ENCODE data around the gene REEP5.
"Not testable (repeated sequence)": the region's sequence is repeated elsewhere in the genome, so short reads cannot be mapped to it uniquely, and the experiment has no call there.

Gene REEP5

DNA sequence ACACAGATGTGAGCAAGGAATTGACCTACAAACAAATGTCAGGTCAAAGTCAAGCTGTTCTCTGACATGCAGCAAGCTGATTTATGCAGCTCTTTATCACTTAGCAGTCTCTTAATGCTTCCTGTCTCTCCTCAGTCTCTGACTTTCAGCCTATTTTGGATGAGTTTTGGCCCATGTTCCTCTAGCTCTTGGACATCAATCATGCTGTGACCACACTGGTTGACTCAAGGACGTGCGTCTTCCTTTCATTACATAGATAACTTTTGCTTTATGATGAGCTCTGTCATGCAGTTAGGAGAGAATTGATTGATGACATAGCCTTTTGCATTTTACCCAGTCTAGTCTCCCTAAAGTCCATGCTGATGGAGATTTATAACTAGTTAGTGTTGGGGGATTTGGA lies 9.4 kb upstream of the REEP5 start:
- no peak for DNase-seq

DNA sequence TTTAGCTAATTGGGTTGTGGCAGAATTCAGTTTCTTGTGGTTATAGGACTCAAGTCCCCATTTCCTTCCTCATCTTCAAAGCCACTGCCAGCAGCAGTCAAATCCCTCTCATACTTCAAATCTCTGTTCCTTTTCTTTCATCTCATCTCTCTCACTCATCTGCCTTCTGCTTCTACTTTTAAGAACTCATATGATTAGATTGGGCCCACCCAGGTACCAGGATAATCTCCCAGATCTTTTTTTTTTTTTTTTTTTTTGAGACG lies 8.0 kb upstream of the REEP5 start:
- DNase-seq: peak; percentile 65

DNA sequence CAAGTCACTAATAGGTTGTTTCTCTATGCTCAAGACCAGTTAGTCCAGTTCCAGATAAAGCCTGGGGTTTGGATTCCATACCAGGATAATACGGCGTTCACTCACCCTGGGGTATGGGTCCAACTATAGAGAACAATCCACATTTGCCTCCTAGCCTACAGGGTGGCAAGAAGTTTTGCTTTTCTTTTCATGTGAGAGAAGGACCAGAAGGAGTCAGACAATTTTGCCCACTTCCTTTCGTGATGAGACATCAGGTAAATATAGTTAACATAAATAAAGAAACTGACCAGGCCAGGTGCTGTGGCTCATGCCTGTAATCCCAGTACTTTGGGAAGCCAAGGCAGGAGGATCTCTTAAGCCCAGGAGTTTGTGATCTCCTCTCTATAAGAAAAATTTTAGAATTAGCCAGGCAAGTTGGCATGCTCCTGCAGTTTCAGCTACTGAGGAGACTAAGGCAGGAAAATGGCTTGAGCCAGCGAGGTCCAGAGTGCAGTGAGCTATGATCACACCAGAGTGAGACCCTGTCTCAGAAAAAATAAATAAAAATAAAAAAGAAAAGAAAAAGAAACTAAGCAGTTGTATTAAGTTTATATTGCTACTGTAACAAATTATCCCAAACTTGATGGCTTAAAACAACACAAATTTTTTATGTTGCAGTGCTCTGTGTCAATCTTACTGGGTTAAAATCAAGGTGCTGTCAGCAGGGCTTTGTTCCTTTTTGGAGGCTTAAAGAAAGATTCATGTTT lies 7.5 kb upstream of the REEP5 start:
- peak; percentile 18 for DNase-seq

DNA sequence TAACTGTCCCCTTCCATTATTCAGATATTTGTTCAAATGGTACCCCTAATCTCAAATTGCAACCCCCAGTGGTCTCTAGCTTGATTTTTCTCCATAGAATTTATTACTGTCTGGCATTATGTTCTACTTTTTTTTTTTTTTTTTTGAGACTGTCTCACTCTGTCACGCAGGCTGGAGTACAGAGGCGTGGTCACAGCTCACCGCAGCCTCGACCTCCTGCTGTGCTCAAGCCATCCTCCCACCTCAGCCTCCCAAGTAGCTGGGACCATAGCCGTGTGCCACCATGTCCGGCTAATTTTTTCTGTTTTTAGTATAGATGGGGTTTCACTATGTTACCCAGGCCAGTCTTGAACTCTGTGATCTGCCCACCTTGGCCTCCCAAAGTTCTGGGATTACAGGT lies 2.0 kb upstream of the REEP5 start:
- DNase-seq: no peak

DNA sequence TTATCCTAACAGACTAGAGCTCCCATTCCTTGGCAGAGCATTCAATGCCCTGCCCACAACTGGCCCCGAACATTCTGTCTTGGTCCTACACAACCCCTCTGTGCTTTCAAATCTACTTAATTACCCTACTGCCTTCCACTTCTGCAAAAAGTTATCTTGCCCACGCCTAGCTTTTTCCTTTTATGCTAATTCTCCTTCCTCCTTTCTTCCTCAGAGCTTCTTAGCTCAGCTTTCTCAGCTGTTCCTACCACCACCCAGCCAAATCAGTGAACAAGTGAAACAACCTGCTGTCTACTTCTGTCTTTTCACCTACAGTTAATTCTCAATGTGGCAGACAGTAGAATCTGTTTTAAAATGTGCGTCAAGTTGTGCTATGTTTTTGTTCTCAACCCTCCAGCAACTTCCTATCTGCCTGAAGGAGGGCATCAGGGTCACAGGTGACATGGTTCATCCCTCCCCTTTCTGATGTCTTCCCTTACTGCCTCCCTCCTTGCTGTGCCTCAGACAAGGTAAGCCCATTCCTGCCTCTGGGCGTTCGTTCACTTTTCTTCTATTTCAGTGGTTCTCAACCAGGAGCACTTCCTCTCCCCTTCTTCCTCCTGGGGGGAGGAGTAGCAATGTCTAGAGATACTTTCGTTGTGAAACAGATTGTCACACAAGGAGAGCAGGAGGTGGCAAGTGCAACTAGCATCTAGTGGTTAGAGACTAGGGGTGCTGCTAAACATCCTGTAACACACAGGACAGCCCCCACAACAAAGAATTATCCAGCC lies 1.3 kb upstream of the REEP5 start:
- DNase-seq: peak; percentile 65

DNA sequence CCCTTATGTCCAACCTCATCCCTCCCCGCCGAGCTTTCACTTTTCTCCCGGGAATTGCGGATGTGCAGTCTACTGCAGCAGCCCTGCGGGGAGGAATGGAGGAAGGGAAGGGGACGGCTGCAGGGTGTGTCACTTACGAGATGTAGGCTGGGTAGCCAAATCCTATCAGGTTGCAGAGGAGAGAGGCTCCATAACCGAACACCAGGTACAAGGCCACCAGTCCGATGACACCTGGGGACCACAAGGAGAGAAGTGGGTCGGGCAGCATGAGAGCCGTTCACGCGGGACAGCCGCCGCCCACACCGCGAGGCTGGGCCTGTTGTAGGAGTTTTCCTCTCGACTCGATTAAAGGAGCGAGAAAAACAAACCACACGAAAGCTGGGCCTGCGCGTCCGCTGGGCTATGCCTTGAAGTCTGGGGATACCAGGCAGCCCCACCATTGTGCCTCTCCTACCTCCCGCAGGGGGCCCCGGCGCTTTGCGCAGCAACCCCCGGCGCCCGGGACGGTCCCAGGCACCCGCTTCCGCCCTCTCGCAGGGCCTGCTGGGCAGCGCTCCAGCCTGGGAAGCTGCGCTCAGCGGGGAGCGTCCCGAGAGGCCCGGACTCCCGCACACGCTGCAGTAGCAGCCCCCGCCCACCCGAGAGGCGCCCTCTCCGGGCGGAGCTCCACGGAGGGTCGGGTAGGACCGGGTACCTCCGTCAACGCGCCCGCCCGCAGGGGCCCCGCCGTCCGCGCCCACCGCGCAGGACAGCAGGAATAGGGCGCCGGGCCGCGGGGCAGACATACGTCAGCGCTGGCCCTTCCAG lies 798 bp downstream of the REEP5 start:
- peak; percentile 49 for DNase-seq

DNA sequence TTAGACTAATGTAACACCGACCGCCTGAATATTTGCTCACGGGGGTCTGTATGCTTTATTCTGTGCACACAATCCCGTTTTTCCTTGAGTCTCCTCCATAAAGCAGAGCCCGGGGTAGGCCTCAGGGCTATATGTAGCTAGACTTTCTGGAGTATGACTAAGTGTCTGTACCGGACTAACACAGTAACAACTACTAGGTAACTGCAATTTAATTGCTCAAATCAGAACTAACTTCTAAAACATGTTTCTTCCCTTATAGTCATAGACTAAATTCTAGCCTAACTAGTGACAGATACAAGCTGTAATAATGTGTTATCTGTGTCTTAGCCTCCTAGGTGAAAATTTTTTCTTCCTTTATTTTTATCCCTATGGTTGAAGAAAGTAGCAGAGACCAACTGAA lies 2.1 kb downstream of the REEP5 start:
- no peak for DNase-seq

DNA sequence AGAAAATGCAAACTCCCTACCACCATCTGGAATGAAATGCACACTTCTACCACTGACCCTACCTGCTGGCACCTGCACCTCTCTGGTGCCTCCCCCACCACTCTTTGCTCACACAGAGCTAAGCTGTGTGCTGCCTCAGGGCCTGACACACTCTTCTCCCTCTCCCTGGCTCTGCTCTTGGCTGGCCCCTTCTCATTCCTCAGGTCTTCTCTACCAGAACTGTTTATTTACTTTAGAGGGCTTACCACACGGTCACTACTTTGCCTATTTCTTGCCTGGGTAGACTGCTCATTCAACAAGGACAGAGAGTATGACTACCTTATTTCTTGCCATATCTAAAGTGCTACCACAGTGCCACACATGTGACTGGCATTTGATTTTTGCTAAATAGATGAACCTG lies 3.3 kb downstream of the REEP5 start:
- no peak for DNase-seq

DNA sequence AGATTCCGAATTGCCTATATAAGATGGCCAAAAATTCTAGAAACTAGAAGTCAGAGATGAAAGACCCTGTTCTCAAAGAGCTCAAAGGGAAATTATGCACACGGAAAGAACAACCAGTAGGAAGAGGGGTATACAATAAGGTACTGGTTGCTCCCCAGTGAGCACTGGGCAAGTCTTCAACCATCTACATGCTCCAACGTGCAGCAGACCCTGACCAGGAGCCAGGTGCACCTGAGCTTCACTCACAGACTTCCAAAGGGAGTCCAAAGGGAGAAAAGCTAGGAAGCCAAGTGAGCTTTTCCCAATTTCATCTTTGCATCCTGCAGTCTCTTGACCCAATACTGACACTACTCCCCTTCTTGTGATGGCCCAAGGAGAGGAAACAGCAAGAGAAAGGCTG lies 3.9 kb downstream of the REEP5 start:
- DNase-seq: no peak

DNA sequence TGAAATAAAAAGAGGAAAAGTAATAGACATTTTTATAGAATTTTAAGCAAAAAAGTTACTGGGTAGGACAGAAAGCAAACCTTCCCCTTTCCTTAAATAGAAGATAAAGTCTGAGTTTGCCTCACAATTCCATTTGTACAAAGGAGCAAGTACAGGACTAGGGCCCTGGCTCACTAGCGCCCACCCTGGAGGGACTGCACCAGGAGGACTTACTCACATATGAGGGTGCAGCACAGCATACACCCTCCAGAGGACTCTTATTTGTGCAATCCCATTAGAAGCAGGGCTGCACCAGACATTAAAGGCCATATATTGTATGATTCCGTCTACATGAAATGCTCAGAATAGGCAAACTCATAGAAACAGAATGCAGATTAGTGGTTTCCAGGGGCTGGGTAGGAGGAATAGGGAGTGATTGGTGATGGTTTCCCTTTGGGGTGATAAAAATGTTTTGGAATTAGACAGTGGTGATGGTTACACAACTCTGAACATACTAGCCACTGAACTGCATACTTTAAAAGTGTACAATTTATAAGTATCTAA lies 4.5 kb downstream of the REEP5 start:
- DNase-seq: peak; percentile 20

DNA sequence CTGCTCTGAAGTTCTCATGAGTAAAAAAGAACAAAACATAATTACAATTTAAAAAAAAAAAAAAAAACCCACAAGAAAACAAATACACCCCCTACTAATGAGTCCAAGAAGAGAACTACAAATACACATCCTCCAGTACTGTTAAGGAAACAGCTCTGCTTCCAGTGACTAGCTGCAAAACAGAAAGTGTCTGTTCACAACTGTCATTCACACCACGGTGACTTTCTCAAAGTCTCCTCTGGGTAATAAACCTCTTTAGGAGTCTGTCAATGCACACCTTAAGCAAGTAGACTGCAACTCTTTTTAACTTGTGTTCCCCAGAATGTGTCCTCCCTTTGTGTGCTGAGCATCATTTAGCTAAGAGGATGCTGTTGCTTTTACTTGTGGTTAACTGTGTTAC lies 6.2 kb downstream of the REEP5 start:
- peak; percentile 18 for DNase-seq

DNA sequence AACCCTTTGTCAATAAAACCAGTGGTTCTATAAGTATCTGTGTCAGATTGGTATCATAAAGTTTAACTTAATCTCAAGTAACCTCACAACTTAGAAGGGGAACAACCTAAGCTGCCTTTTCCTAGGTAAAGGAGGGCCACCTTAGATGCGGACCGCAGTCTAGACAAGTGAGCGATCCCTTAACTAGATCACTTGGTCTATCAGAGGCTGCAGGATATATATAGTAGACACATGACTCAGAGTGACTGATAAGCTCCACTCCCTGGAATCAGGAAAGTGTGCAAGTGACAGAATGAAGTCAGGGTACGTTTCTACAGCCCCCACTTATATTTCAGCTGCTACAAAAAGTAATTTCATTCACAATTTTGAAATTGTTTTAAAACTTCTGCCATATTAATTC lies 7.4 kb downstream of the REEP5 start:
- DNase-seq: no peak

DNA sequence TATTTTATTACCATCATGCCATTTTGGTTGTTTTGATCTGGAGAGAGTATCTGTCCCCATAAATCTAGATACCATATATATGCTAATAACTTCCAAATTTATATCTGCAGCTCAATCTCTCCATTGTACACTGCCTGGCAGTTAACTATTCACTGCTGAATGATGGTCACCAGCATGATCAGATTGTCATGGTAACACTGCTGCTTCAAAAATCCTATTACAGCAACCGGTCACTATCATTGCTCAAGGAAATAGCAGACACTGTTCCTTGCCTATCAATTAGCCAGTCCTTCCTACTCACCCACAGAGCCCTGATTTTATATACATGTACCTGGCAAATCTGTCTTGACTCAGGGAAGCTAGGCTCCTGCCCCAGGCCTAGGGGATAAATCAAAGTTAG lies 11.5 kb downstream of the REEP5 start:
- no peak for DNase-seq

DNA sequence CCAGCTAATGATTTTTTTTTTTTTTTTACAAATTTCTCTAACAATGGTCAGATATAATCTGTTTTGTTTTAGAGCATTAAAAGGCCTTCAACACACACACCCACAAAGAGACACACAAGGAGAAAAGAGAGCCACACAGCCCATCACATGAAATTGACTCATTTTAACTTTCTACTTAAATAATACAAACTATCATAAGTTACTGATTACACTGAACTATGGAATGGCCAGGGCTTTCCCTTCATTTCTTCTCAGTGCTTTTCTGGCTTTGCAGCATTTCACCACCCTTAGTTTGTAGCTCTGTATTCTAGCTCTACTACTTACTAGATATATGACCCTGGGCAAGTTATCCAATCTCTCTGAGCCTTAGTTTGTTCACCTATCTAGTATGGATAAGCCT lies 13.2 kb downstream of the REEP5 start:
- no peak for DNase-seq

DNA sequence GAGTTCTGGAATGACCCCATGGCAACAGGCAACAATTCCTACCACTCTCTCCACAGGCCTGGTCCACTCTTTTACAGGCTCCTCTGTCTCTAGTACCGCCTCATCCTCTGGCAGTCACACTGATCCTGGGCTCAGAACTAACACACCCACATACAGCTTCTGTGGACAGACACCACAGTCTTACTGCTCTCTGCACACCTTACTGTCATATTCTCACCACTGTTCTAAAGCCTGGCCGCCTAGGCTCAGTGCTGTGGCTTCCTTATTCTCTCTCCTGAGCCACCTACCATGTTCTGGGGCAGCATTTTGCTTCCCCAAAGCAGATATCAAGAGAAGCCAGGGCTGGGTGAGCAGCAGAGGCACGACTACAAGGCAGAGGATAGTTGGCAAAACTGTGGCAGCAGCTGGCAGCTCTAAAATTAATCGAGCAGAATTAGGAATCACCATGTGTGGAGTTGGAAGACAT lies 14.8 kb downstream of the REEP5 start:
- DNase-seq: no peak

DNA sequence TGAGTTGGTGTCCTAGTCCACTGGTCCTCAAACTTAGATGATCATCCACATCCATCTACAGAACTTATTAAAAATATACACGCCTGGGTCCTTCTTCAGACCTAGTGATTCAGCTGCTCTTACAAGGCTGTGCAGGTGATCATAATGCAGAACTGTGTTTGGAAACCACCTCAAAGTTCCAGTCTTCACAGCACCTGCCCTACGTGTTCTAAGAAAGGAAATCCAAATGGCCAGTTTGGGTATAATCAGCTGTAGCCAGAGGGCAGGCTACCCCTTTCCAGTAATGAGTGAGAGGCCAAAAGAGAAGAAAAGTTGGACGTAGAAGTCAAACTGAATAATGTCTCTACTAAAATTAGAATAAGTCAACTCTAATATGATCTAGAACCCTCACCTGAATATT lies 15.4 kb downstream of the REEP5 start:
- no peak for DNase-seq

DNA sequence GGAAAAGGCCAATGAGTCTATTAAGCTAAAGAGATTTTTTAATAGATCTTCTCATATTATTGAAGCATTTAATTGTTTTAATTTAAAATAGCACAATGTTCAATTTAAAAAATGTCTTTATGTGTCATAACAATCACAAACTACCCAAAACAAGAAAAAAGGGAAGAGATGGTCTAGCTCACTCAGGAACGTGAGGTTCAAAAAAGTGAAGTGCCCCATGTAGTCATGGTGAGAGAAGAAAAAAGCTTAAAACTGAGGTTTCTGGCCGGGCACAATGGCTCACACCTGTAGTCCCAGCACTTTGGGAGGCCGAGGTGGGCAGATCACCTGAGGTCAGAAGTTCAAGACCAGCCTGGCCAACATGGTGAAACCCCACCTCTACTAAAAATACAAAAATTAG lies 17.0 kb downstream of the REEP5 start:
- not testable (repeated sequence) for DNase-seq

DNA sequence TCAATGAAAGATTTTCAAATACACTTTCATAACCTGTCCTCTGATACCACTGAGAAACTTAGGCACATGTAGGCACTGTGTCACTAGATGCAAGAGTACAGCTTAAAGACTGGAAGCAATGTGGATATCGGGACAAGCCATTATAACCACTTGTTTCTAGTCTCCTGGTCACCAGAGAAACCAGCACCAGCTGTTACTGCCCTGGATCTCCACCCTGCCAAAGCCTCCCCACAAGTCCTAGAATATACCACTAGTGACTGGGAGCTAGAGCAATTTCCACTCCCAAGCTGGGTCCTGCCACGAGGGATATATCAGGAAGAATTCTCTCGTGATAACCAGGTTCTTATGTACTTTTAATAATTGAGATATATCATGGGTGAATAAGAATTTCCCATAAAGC lies 19.5 kb downstream of the REEP5 start:
- DNase-seq: no peak

DNA sequence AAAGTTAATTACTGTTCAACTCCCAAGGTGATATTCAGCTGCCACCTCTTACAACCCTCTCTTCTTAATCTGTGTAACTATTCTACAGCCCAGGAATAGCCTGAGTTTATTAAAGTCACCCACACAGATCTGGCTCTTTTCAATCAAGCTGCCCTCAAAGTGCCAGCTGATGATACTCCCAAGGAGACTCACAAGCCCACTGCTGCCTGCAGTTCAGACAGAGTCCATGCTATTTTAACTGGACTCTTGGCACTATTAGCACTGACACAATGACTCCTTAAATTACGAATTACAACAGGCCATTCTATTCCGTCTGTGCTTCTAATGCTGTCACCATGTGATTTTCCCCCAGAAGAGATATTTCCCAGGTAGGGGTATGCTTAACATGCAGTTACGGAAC lies 26.3 kb downstream of the REEP5 start:
- no peak for DNase-seq

DNA sequence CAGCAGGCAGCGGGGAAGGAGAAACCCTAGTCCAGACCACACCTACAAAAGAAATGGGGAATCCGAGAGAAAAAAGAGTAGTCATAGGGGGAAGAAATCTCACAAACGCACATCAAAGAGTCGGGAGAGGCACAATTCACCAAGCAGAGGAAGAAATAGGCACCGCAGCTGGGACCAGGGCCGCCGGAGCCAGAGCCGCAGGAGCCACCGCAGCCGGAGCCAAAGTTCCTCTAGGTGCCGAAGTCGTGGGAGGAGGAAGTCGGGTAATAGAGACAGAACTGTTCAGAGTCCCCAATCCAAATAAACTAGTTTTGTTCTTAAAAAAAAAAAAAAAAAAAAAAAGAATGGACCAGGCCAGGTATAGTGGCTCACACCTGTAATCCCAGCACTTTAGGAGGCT lies 29.3 kb downstream of the REEP5 start:
- no peak for DNase-seq

DNA sequence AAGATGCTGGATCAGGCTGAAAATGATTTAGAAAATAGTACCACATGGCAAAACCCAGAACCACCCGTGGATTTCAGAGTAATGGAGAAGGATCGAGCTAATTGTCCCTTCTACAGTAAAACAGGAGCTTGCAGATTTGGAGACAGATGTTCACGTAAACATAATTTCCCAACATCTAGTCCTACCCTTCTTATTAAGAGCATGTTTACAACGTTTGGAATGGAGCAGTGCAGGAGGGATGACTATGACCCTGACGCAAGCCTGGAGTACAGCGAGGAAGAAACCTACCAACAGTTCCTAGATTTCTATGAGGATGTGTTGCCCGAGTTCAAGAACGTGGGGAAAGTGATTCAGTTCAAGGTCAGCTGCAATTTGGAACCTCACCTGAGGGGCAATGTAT lies 30.0 kb downstream of the REEP5 start:
- not testable (repeated sequence) for DNase-seq

DNA sequence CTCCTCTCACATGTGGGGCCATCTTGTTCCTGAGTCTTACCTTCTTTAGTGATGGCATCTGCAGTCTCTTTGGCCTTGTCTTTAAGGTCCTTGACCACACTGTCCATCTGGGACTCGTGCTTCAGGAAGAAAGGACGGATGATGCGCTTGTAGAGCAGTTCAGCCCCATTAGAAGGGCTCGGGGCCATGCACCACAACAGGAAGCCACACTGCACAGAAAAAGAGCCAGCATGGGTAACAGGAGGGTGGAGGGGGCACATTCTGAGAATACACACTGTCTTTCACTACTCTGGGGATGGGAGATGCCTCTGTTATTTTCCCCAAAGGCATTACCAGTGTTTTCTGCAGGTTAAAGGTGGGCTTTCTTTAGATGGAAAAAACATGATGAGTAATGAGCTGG lies 35.1 kb downstream of the REEP5 start:
- peak; percentile 26 for DNase-seq

DNA sequence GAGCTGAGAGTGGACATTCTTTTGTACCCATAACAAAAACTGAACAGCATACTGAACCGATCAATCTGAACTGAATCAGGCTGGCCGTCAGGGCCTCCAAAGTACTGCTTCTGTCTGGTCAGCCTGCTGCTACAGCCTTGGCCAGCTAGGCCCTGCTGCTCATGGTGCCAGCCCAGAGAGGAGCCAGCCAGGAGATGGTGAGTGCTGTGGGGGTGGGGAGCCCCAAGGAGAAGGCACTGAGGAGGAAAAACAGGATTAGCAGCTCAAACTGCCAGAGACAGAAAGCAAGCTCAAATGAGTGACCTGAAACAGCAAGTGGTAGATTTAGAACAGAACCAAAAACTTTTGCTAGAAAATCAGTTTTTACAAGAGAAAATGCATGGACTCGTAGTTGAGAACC lies 37.0 kb downstream of the REEP5 start:
- no peak for DNase-seq

DNA sequence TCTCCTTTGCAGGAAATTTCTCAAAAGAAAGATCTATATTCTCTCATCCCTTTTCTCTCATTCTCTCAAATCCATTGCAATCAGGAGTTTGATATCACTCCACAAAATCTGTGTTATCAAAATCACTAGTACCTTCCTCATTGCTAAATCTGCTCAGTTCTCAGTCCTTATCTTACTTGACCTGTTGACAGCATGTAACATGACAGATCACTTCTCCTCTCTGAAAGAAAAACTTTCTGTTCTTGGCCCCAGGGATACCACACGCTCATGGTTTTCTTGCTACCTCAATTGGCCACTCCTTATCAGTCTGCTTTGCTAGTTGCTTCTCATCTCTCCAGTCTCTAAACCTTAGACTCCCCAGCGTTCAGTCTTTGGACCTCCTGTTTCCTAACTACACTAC lies 38.8 kb downstream of the REEP5 start:
- no peak for DNase-seq

Data from CD4-positive, alpha-beta T cell treated with Interleukin-17A for 1 hour (primary cell).